ENCODE data around the gene ZCCHC3.

Gene ZCCHC3

DNA sequence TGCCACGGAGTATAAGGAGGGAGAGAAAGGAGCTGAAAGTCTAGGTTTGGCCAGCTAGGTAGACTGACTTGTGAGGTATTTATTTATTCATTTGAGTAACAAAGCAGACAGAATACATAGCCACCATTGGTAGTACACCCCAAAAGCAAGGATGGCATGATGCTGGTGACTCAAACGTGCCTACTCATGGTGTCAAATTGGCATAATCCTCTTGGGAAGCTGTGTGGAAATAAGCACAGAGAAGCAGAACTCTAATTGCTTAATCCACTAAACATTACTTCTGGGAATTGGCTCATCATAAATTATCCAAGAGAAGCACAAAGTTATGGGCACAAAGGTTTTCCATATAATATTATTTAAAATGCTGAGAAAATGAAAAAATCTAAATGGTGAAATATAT lies 37.4 kb upstream of the ZCCHC3 start:
- TF ChIP-seq, protein P1, sequence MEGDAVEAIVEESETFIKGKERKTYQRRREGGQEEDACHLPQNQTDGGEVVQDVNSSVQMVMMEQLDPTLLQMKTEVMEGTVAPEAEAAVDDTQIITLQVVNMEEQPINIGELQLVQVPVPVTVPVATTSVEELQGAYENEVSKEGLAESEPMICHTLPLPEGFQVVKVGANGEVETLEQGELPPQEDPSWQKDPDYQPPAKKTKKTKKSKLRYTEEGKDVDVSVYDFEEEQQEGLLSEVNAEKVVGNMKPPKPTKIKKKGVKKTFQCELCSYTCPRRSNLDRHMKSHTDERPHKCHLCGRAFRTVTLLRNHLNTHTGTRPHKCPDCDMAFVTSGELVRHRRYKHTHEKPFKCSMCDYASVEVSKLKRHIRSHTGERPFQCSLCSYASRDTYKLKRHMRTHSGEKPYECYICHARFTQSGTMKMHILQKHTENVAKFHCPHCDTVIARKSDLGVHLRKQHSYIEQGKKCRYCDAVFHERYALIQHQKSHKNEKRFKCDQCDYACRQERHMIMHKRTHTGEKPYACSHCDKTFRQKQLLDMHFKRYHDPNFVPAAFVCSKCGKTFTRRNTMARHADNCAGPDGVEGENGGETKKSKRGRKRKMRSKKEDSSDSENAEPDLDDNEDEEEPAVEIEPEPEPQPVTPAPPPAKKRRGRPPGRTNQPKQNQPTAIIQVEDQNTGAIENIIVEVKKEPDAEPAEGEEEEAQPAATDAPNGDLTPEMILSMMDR (IDR thresholded peaks at IDR 0.05; ENCODE audit: control extremely low read depth, extremely low read depth, low read depth, missing control alignments): no peak
- no peak for DNase-seq (ENCODE audit: extremely low spot score)
- ChIA-PET CTCF (interaction anchor here (0.9 kb wide), 1 partner anchor 9 kb away, joined by 4 read pairs; no protein-coding TSS in a partner anchor), POLR2A (no interaction called here)

DNA sequence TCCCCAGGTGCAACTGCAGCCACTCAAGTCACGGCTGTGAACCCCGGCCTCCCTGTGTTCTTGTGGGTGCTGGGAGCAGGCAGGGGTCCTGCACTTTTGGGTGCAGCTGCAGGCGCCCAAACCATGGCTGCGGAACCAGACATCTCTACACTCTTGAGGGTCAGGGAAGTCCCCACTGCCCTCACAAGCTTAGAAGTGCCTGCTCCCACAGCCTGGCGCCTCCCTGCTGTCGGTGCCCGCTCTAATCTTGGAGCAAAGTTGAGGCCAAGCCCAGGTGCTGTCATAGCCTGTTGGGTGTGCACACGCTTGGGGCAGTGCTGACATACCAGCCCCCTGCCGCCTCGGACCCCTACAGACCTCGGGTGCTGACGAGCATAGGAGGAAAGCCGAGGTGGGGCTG lies 33.7 kb upstream of the ZCCHC3 start:
- TF ChIP-seq, protein P1 (IDR thresholded peaks at IDR 0.05; ENCODE audit: control extremely low read depth, extremely low read depth, low read depth, missing control alignments): no peak
- CTCF ChIA-PET: interaction anchor here (1.1 to 2.0 kb wide), 2 partner anchors 22 to 67 kb away, joined by 3 to 4 read pairs; no protein-coding TSS in a partner anchor
- no peak for DNase-seq (ENCODE audit: extremely low spot score)
- POLR2A ChIA-PET: interaction anchor here (0.6 kb wide), 1 partner anchor 37 kb away, joined by 3 read pairs; no protein-coding TSS in a partner anchor

DNA sequence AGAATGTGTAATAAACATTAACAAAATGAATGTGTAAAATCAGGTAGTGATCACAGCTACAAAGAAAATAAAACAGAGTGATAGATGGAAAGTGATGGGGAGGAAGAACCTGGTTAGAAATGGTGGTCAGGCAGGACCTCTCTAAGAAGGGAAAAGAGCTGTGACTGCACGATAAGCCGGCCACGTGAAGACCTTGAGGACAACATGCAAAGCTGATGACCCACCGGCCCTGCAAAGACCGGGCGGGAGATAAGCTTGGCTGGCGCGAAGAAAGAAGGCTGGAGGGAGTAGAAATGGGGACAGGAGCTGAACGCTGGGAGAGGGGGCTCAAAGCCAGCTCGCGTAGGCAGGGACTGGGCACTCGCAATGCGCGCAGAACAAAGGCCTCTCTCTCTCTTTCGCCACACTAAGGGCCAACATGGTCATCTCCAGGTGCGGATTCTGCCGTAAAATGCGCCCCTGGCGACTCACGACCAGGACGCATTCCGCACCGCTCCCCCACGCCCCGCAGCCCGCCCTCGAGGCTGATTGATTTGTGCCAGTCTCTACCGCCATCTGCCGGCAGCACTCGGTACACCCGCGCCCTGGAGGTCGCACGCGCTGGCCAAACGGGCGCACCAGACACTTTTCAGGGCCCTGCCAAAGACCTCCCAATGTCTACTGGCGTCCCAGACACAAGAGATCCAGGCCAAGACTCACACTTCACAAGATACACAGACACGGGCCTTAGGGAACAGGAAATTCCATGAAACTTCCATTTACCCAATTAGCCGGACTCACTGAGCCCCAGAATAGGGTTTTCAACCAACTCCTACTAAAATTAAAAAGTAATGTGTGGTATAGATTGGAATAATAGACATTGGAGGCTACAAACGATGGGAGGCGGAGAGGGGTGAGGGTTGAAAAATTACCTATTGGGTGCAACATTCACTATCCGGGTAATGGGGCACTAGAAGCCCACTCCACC lies 30.5 kb upstream of the ZCCHC3 start:
- ChIA-PET POLR2A (no interaction called here), CTCF (interaction anchor here (0.7 to 3.7 kb wide), 36 partner anchors 9 to 379 kb away, joined by 3 to 22 read pairs (median 4); partner anchors contain the start of genes DEFB125, DEFB132 and ZCCHC3)
- DNase-seq (ENCODE audit: extremely low spot score): peak; percentile 91
- TF ChIP-seq, protein P1 (IDR thresholded peaks at IDR 0.05; ENCODE audit: control extremely low read depth, extremely low read depth, low read depth, missing control alignments): peak; percentile 94

DNA sequence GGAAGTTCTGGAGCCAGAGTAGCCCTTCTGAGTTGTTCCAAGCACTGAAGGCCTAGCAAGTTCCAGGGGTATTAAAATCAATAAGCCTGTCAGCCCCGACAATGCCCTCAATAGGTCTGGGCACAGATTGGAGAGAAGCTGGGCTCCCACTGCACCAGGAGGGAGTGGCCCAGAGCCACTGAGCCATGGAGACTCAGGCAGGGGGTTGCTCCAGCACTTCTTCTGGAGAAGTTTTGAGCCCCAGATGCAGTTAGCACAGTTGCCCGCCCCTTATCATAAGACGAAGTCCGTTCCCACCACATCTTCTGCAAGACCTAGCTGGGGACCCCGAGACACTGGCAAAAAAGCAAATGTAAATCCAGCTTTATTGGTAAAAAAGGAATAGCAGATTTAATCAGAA lies 26.9 kb upstream of the ZCCHC3 start:
- CTCF ChIA-PET: interaction anchor here (1.5 to 3.7 kb wide), 3 partner anchors 60 to 62 kb away, joined by 3 to 13 read pairs (median 6); no protein-coding TSS in a partner anchor
- DNase-seq (ENCODE audit: extremely low spot score): no peak
- TF ChIP-seq, protein P1 (IDR thresholded peaks at IDR 0.05; ENCODE audit: control extremely low read depth, extremely low read depth, low read depth, missing control alignments): no peak
- POLR2A ChIA-PET: no interaction called here

DNA sequence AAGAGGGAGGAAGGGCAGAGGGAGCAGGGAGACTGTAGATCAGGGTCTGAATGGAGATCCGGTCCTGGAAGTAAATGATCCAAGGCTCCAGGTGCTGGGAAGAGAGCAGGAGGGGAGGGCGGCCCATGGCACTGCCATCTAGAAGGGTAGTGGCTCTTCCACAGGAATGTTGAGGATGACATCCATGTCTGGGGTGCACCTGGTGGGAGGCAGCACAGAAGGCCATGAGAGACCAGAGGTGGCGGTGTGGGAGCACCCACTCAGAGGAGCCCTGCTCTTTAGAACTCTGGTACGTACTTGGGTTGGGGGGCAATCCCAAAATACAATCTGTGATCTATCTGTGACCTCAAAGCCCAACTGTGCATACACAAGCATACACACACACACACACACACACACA lies 26.3 kb upstream of the ZCCHC3 start:
- CTCF ChIA-PET: interaction anchor here (2.1 to 3.7 kb wide), 2 partner anchors 59 to 60 kb away, joined by 6 to 13 read pairs; no protein-coding TSS in a partner anchor
- TF ChIP-seq, protein P1 (IDR thresholded peaks at IDR 0.05; ENCODE audit: control extremely low read depth, extremely low read depth, low read depth, missing control alignments): no peak
- no peak for DNase-seq (ENCODE audit: extremely low spot score)
- POLR2A ChIA-PET: no interaction called here

DNA sequence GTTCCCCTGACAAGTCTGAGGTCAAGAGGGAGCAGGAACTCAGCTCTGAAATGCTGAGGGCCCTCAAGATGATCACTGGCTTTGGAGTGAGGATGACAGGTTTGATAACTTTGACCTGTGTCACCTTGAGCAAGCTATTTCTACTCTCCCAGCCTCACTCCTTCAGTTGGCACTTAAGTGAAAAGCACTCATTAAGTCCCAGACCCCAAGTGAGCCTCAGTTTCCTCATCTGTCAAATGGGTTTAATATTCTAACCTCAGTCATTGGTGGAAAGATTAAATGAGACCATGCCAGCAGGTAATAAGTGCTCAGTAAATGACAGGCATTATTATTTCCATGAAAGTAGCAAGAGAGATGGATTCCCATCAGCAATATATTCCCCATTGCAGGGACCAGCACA lies 25.8 kb upstream of the ZCCHC3 start:
- POLR2A ChIA-PET: no interaction called here
- TF ChIP-seq, protein P1 (IDR thresholded peaks at IDR 0.05; ENCODE audit: control extremely low read depth, extremely low read depth, low read depth, missing control alignments): no peak
- CTCF ChIA-PET: no interaction called here
- no peak for DNase-seq (ENCODE audit: extremely low spot score)
